ENCODE results near the gene GDF15. TPM values are rescaled to one million over a fixed set of nuclear protein-coding genes. Genes with fewer than 3 reads are reported as not detected.

The GDF15 gene
- total RNA-seq, 1 experiment from 2014 or later, result 27.3 TPM

GRCh38 chr19:18406749-18407148 lies 20.8 kb downstream of the GDF15 start:
- CTCF ChIA-PET, result interaction anchor here (1.1 to 1.9 kb wide), 3 partner anchors 18 to 128 kb away, joined by 4 to 6 read pairs (median 5); no protein-coding TSS in a partner anchor
- ATAC-seq, result no peak

GRCh38 chr19:18408053-18408476 lies 22.1 kb downstream of the GDF15 start:
- ATAC-seq (peak; percentile 47), DNase-seq (ENCODE audit: low spot score) (peak; percentile 74)
- Mint-ChIP-seq H3K36me3 (no peaks in the 10 kb centered on the region), H3K4me3 (no peak overlapping the region), H3K27ac (no peak overlapping the region), H3K4me1 (peaks cover 6% of the 10 kb centered on the region), H3K9me3 (no peaks in the 10 kb centered on the region), H3K27me3 (ENCODE audit: low read depth) (peaks cover 10% of the 10 kb centered on the region)
- CTCF ChIA-PET, result interaction anchor here (0.6 to 1.9 kb wide), 4 partner anchors 20 to 152 kb away, joined by 3 to 6 read pairs (median 4); no protein-coding TSS in a partner anchor
- TF ChIP-seq CTCF (IDR thresholded peaks at IDR 0.05) (peak; percentile 29; the same call in 1 of the 2 replicates), USF2 (CRISPR knock-in tag; IDR thresholded peaks at IDR 0.05) (no peak)
- POLR2A ChIA-PET, result no interaction called here

More at GRCh38 chr19:18406749-18407148, 20.8 kb downstream of the GDF15 start:
- DNase-seq (ENCODE audit: low spot score), result no peak
- Mint-ChIP-seq H3K4me3 (no peak overlapping the region), H3K9me3 (no peaks in the 10 kb centered on the region), H3K36me3 (no peaks in the 10 kb centered on the region), H3K27ac (no peak overlapping the region), H3K4me1 (peaks cover 8% of the 10 kb centered on the region), H3K27me3 (ENCODE audit: low read depth) (peaks cover 8% of the 10 kb centered on the region)
- POLR2A ChIA-PET, result no interaction called here
- TF ChIP-seq ESRRA (CRISPR knock-in tag; IDR thresholded peaks at IDR 0.05; ENCODE audit: borderline replicate concordance), result no peak
- TF ChIP-seq TEAD1 (CRISPR knock-in tag; IDR thresholded peaks at IDR 0.05), result no peak
- TF ChIP-seq GABPB1 (CRISPR knock-in tag; IDR thresholded peaks at IDR 0.05), result no peak
- no peak for TF ChIP-seq ETV6 (CRISPR knock-in tag; IDR thresholded peaks at IDR 0.05)
- no peak for TF ChIP-seq CBFB (CRISPR knock-in tag; IDR thresholded peaks at IDR 0.05; ENCODE audit: low read depth)

GRCh38 chr19:18412610-18413239 lies 26.8 kb downstream of the GDF15 start:
- ChIA-PET CTCF (interaction anchor here (0.9 to 9.7 kb wide), 17 partner anchors 9 to 405 kb away, joined by 3 to 106 read pairs (median 5); partner anchors contain the start of genes ARRDC2, GDF15, IQCN and LRRC25), POLR2A (interaction anchor here (0.5 kb wide), 1 partner anchor 133 kb away, joined by 6 read pairs; no protein-coding TSS in a partner anchor)
- no peaks in the 10 kb centered on the region for H3K9me3 Mint-ChIP-seq
- peaks cover 20% of the 10 kb centered on the region for H3K4me1 Mint-ChIP-seq
- TF ChIP-seq USF2 (CRISPR knock-in tag; IDR thresholded peaks at IDR 0.05) (no peak), ZNF263 (CRISPR knock-in tag; IDR thresholded peaks at IDR 0.05; ENCODE audit: low read depth) (no peak), SOX15 (CRISPR knock-in tag; IDR thresholded peaks at IDR 0.05) (no peak), NFE2L1 (CRISPR knock-in tag; IDR thresholded peaks at IDR 0.05) (no peak)
- H3K36me3 Mint-ChIP-seq, result no peaks in the 10 kb centered on the region
- H3K27ac Mint-ChIP-seq, result no peak overlapping the region
- H3K27me3 Mint-ChIP-seq (ENCODE audit: low read depth), result peaks cover 14% of the 10 kb centered on the region
- ATAC-seq, result no peak
- no peak overlapping the region for H3K4me3 Mint-ChIP-seq
- no peak for DNase-seq (ENCODE audit: low spot score)

- CTCF ChIA-PET, result interaction anchor here (0.6 to 9.7 kb wide), 12 partner anchors 16 to 204 kb away, joined by 3 to 106 read pairs (median 6); partner anchors contain the start of genes GDF15, LRRC25 and LSM4
Measured at GRCh38 chr19:18414504-18415177, 28.7 kb downstream of the GDF15 start.

More at GRCh38 chr19:18414504-18415177, 28.7 kb downstream of the GDF15 start:
- Mint-ChIP-seq H3K27ac (no peak overlapping the region), H3K36me3 (no peaks in the 10 kb centered on the region), H3K27me3 (ENCODE audit: low read depth) (peaks cover 27% of the 10 kb centered on the region), H3K4me3 (no peak overlapping the region), H3K9me3 (no peaks in the 10 kb centered on the region), H3K4me1 (peaks cover 30% of the 10 kb centered on the region)
- DNase-seq (ENCODE audit: low spot score), result no peak
- POLR2A ChIA-PET, result interaction anchor here (0.6 to 1.5 kb wide), 5 partner anchors 15 to 436 kb away, joined by 3 to 11 read pairs (median 4); no protein-coding TSS in a partner anchor
- no peak for TF ChIP-seq ZNF671 (CRISPR knock-in tag; IDR thresholded peaks at IDR 0.05)
- TF ChIP-seq OVOL2 (CRISPR knock-in tag; IDR thresholded peaks at IDR 0.05; ENCODE audit: borderline replicate concordance), result no peak
- 0 out of 2 replicates have a peak, but pooled peaks have one; percentile 6 for TF ChIP-seq HMGXB4 (CRISPR knock-in tag; IDR thresholded peaks at IDR 0.05)
- ATAC-seq, result no peak

Measured in WTC11 (cell line).